WTC11 (cell line): Measurements from ENCODE around the gene NLGN1.

Experiments
- CTCF ChIP-seq: fragments of 200-600 bp; IDR thresholded peaks from 2 replicates; pipeline ENCODE4 v1.8.0; 2022; ENCODE audit warnings: antibody characterized with exemption
- JUN ChIP-seq: sonication (generic); formaldehyde crosslinking; IDR thresholded peaks from 2 replicates; pipeline ENCODE4 v1.8.0; 2023; ENCODE audit warnings: mild to moderate bottlenecking, missing genetic modification reagents
- SMAD3 ChIP-seq: sonication (generic); formaldehyde crosslinking; IDR thresholded peaks from 2 replicates; pipeline ENCODE4 v1.8.0; 2022; ENCODE audit warnings: missing genetic modification reagents, mild to moderate bottlenecking, borderline replicate concordance
- TCF7 ChIP-seq: sonication (generic); formaldehyde crosslinking; IDR thresholded peaks from 2 replicates; pipeline ENCODE4 v1.8.0; 2022; ENCODE audit warnings: mild to moderate bottlenecking, low read depth, missing genetic modification reagents, moderate library complexity
- TEAD4 ChIP-seq: sonication (generic); formaldehyde crosslinking; IDR thresholded peaks from 2 replicates; pipeline ENCODE4 v1.8.0; 2022; ENCODE audit warnings: mild to moderate bottlenecking, missing genetic modification reagents
- TF ChIP-seq, protein P1 (sequence below): sonication (generic); formaldehyde crosslinking; IDR thresholded peaks from 2 replicates; pipeline ENCODE4 v1.8.1; 2023; ENCODE audit warnings: mild to moderate bottlenecking, missing genetic modification reagents, moderate library complexity

DNA sequence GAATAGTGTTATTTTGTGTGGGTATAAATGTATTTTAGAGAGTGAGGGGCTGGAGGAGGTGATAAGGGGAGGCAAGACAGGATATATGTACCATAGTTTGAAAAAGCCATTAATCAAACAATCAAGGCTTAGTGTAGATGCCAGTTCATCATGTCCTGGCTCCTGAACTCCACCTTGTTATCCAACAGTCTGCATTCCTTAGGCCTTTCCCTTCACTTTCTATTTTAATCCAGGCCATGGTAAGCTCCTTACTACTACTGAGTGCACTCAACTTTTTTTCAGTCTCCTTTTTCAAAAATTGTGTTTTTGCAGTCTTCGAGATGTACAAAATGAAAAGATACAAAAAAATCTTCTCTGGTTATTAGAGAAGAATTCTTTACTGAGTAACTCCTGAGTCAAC lies 761.1 kb downstream of the NLGN1 start:
- TF ChIP-seq, protein P1, sequence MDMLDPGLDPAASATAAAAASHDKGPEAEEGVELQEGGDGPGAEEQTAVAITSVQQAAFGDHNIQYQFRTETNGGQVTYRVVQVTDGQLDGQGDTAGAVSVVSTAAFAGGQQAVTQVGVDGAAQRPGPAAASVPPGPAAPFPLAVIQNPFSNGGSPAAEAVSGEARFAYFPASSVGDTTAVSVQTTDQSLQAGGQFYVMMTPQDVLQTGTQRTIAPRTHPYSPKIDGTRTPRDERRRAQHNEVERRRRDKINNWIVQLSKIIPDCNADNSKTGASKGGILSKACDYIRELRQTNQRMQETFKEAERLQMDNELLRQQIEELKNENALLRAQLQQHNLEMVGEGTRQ = no peak
- TF ChIP-seq TEAD4 (CRISPR knock-in tag) (no peak), CTCF (no peak), SMAD3 (CRISPR knock-in tag) (no peak), TCF7 (CRISPR knock-in tag) (no peak), JUN (no peak)
